PFSK-1 (cell line): ENCODE data around the gene MRFAP1L1.

Experiments used
- POLR2AphosphoS5 ChIP-seq: IDR thresholded peaks from 2 replicates; pipeline ENCODE4 v1.6.1; 2012; ENCODE audit warnings: low read depth, mild to moderate bottlenecking, control low read depth, low read length, moderate library complexity
- REST ChIP-seq, 2 experiments: IDR thresholded peaks; 2 replicates each; pipeline versions ENCODE4 v1.6.1 to v1.8.0; 2011 to 2012; ENCODE audit warnings: low read depth in 2 of 2, low read length in 2 of 2, control low read depth in 1 of 2, inconsistent platforms in 1 of 2, mild to moderate bottlenecking in 1 of 2, moderate library complexity in 1 of 2; ENCODE audit not compliant: insufficient read depth in 1 of 2
- SIN3A ChIP-seq: IDR thresholded peaks from 2 replicates; pipeline ENCODE4 v1.6.1; 2012; ENCODE audit warnings: mild to moderate bottlenecking, low read length, moderate library complexity, borderline replicate concordance; ENCODE audit not compliant: insufficient read depth
- TAF1 ChIP-seq: IDR thresholded peaks from 2 replicates; pipeline ENCODE4 v1.6.1; 2012; ENCODE audit warnings: low read length, control low read depth, borderline replicate concordance; ENCODE audit not compliant: insufficient read depth

- no peak for TF ChIP-seq POLR2AphosphoS5
- TF ChIP-seq REST (IDR thresholded peaks at IDR 0.05; ENCODE audit: insufficient read depth in 1 of 2, low read depth in 2 of 2, low read length in 2 of 2): no peak
- TF ChIP-seq TAF1: no peak
- TF ChIP-seq SIN3A: no peak
These were observed 23.0 kb upstream of the MRFAP1L1 start for GRCh38 chr4:6732441-6733357.
